A549 treated with AZD2906 at 1 μM for 4 hours (cell line): ENCODE measurements around the gene NLGN2. TPM values are rescaled to one million over a fixed set of nuclear protein-coding genes. Genes with fewer than 3 reads are reported as not detected.

Experiments used
- total RNA-seq: library from RNA; stranded (reverse); fragments of 200-300 nt; extraction: Qiagen RNA extraction; gene quantifications from 5 replicates; pipeline ENCODE4 v1.2.3, GENCODE V29; 2022

The NLGN2 gene
- total RNA-seq, result 13.3 to 17.6 TPM (median 17.1 TPM) in 5 replicates

DNA sequence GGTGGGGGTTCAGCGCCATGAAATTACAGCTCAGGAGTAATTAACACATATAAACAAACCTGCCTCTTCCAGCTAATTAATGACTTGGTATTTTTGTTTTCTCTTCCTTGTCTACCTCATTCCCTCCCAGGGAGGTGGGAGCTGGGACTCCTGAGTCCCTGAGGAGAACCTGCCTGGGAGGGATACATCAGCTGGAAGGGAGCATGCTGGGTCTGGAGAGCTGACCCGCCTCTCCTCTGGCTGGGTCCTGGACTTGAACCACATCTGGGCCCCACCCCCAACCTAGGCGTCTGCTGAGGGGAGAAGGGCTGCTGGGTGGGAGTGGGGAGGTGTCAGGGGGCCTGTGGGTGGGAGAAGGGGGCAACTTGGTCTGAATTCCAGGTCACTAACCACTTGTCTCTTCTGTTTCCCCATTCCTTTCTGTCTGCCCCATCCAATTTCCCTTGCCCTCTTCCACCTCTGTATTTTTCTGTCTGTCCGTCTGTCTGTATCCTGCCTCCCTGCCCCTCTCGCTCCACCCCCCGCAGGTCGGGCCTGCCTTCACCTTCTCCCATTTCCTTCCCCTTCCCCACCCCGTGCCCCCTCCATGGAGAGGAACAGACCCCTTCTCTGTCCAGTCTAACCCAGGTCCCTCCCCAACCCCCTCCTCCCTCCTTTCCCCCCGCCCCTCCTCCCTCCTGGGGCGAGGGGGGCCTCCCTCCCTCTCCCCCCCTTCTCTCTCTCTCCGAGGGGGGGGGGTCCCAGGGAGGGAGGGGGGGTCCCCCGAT is at the start of gene NLGN2:
TSS of gene NLGN2 (plus strand) at position 361 of the 767 bp plus-strand sequence. CDS start 411 bp downstream, outside the sequence.

DNA sequence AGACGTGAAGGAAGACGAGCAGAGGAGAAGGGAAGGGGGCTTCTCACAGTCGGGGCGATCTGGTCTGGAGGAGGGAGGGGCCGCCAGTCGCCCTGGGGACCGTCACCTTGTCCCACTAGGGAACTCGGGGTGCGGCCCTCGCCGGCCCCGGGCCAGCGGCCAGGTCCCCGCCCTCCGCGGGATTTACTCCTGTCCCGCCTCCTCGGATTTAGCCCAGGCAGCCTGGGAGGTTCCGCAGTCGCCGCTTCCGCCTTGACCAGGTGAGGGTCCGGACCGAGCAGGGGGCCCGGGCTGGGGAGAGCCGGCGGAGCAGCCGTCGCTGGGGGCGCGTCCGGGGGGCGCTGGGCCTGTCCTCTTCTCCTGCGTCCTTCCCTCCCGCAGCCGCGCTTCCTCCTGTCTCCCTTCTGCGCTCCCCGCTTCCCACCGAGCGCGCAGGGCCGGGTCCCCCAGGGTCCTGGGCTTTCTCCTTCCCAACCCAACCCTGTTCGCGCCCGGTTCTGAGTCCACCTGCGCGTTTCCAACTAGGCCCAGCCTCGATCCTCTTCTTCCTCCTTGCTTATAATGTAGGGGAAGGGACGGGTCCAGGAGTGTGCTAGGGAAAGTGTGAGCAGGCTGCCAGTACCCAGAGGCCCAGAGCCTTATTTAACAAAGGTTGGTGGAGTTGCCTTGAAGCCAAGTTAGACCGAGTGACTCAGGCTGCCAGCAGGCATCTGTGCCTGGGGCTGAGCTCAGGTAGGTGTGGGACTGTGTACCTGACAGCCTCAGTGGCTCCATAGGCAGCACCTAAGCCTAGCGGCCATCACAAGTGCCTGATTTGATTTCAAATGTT is 26.6 kb upstream of the NLGN2 start, which contains the start of gene TNK1:
TSS of gene TNK1 (plus strand) at position 235 of the 829 bp plus-strand sequence. CDS start 1,838 bp downstream, outside the sequence.

DNA sequence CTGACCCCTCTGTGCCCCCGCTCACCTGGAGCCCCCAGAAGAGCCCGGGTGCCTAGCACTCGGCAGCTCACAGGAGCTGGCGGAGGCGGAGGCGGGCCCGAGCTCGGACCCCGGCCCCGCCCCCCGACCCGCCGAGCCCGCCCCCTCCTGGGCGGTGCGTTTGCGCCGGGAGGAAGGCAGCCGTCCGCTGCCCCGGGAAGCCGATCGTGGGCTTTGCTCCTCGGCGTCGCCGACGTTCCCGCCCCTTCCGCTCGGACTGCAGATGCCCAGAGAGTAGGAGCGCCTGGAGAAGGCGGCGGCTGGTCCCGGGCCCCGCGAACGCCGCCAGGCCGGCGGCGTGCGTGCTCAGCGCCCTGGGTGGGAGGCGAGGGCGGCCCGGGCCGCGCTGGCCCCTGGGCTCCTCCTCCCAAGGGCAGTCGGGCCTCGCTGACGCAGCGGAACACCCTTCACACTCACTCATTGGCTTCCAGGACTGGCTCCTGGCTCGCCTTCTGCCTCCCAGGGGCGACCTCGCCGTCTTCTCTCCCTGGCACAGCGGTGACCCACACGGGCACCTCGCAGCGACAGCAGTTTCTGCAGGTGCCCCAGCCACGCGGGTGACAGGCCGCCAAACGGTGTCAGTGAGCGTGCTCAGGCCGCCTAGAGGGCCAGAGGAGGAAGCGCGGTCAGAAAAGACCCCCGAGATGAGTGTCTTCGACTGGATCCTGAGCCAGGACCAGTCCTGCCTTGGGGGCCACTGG is 13.0 kb upstream of the NLGN2 start, which contains the start of gene PLSCR3:
TSS of gene PLSCR3 (minus strand) at position 74 of the 740 bp plus-strand sequence. CDS start 415 bp downstream, outside the sequence.

DNA sequence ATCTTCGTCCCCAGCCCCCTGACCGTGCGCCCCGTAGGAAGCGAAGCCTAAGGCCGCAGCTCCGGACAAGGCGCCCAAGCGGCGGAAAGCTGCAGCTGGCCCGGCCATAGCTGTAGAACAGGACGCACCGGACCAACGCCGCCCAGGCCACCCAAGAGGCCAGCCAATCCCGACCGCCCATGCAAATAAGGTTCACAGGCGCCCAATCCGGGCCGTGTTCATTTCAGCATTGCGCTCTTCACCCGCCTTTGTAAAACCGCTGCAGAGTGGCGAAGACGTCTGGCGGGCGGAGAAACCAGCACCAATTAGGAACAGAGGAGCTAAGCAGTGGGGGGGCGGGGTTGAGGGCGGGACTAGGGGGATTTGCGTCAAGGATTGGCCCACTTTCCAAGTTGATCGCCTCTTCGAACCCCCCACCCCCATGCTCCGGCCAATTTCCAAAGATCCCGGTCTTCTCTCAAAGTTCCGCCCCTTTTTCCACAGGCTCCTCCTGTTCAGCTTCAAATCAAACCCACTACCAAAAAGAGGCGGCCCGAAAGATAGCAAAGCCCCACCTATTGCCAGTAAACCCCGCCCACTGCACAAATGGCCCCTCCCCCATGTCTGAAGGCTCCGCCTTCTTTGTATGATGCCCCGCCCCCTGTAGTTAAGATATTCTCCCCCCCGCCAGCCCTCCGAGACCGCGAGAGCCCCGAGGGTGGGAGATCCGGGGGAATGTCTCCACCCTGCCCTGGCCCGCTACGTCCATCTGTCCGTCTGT is 3.5 kb upstream of the NLGN2 start, which contains the start of gene TMEM256:
TSS of gene TMEM256 (minus strand) at position 121 of the 760 bp plus-strand sequence. CDS start at position 108, 13 bp downstream.

DNA sequence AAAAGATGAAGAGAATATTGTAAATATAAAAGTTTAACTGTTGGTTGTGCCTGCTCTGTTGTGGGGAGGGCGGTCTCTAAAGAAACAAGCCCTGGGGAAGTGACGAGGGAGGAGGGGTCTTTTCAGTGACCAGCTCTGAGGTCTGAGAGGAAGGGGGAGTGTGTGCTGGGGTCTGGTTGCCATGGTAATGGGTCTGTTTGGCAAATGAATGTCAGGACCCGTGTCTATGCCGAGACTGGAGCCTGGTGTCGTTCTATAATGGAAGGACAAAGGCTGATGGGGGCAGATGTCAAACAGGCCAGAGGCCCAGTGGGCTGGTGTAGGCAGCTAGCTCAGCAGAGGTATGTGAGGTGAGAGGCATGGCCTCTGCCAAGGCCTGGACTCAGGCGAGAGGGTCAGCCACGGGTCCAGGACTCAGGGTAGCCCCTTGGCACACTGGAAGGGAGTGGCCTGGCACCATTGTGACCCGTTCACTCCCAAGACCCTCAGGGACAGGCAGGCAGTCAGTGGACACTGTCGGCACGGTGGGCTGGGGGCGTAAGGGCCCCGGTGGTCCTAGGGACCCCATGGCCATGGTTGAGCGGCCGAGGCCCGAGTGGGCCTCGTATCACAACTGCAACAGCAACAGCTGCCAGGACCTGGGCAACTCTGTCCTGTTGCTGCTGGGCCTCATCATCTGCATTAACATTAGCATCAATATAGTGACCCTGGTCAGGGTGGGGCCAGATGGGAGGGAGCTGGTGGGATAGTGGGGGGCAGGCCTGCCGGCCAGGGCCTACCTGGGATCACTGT is 12.4 kb downstream of the NLGN2 start, which contains the start of gene SPEM1:
TSS of gene SPEM1 (plus strand) at position 506 of the 792 bp plus-strand sequence. CDS start at position 567, 61 bp downstream.

DNA sequence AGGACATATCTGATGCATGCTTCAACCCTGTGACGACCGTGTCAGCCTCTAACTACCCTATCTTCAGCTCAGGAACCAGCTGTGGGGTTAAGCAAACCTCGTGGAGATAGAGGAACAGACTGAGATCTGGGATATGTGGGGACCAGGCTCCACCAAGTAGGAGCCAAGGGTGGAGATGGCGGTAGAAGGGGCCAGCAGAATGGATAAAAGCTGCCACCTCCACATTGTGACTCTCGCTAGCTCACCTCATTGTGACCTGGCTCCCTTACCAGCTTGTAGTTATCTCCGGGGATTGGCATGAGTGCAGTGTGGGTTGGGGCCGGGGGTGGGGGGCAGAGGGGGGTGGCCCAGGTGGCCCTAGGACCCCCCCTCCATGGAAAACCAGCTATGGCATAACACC is 17.7 kb downstream of the NLGN2 start, which contains the start of gene SPEM2:
TSS of gene SPEM2 (plus strand) at position 301 of the 400 bp plus-strand sequence. CDS start at position 374, 73 bp downstream.

DNA sequence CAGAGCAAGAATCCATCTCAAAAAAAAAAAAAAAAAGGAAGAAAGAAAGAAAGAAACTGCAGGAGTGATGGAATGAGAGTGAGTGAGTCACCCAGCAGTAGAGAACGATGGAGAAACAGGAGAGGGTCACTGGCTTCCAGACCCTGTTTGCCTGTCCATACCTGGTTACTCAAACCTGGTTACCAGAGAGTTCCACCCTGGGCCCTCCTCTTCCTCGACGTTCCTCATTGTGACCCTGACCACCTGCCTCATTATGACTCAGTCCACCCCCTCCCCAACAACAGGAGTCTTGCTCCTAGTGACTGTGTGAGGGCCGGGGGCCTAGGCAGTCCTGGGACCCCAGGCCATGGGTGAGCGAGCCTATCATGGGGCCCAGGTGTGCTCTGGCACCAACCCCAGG is 20.9 kb downstream of the NLGN2 start, which contains the start of gene SPEM3:
TSS of gene SPEM3 (plus strand) at position 301 of the 400 bp plus-strand sequence. CDS start at position 347, 46 bp downstream.

DNA sequence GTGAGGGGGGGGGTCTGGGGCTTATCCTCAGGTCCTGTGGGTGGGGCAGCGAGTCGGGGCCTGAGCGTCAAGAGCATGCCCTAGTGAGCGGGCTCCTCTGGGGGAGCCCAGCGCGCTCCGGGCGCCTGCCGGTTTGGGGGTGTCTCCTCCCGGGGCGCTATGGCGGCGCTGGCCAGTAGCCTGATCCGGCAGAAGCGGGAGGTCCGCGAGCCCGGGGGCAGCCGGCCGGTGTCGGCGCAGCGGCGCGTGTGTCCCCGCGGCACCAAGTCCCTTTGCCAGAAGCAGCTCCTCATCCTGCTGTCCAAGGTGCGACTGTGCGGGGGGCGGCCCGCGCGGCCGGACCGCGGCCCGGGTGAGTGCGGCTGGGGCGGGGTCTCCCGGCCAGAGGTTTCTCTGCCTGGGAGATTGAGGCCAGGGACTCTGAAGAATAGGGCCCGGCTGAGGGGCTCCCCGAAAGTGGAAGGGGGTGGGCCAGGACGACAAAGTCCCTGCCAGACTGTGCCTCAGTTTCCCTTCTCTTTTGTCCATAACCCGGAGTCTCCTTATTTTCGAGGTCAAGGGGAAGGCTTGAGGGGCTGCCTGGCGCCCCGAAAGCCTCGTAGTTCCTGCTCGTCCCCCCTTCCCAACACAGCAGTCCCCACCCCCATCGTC is 31.9 kb downstream of the NLGN2 start, which contains the start of gene FGF11:
TSS of gene FGF11 (plus strand) at position 51 of the 651 bp plus-strand sequence. CDS start at position 160, 109 bp downstream.

DNA sequence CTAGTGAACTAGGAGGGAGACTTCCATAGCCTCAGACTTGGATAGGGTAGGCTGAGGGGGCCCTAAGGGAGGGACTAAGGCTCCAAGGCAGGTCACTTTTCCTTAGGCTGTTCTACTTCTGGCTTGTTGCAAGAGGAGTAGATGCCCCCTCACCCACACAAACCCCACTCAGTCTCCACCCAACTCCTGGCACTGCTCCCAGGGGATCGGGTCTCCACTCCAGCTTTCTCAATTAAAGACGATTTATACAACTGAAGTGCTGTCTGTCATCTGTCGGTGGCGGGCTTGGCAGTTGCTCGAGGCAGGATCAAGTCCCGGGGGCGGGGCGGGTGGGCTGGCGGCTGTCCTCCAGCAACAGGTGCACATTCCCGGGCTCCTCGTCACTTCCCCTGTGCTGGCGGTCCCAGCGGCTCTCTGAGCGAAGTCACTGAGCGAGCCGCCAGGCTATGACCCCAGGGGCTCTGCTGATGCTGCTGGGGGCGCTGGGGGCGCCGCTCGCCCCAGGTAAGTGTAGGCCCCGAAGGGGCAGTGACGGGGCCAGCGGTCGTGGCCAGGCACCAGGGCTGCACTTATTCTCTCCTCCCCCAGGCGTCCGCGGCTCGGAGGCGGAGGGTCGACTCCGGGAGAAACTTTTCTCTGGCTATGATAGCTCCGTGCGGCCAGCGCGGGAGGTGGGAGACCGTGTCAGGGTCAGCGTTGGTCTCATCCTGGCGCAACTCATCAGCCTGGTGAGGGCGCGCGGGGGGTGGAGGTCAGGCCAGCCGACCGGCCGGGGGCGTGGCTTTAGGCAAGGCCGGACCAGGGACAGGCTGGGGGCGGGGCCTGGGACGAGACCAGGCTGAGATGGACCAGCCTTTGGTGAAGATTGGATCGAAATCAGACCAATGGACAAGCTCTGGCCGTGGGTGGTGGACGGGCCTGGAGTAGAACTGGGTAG is 37.3 kb downstream of the NLGN2 start, which contains the start of gene CHRNB1:
TSS of gene CHRNB1 (plus strand) at position 380 of the 937 bp plus-strand sequence. CDS start at position 447, 67 bp downstream.

Other genes with a start within 250 kb of the NLGN2 start
- gene ASGR1, start 228.5 kb upstream of the NLGN2 start, total RNA-seq, result 0.82 to 1.4 TPM (median 1.2 TPM) in 5 replicates
- gene DLG4, start 188.0 kb upstream of the NLGN2 start, total RNA-seq, result 5.4 to 7.5 TPM (median 5.8 TPM) in 5 replicates
- gene ACADVL, start 187.9 kb upstream of the NLGN2 start, total RNA-seq, result 286 to 433 TPM (median 402 TPM) in 5 replicates
- gene DVL2, start 173.3 kb upstream of the NLGN2 start, total RNA-seq, result 37.1 to 47.6 TPM (median 44.8 TPM) in 5 replicates
- gene PHF23, start 168.4 kb upstream of the NLGN2 start, total RNA-seq, result 86.1 to 108 TPM (median 99.5 TPM) in 5 replicates
- 643 to 763 TPM (median 704 TPM) in 5 replicates for gene GABARAP, start 165.4 kb upstream of the NLGN2 start, total RNA-seq
- gene CTDNEP1, start 156.1 kb upstream of the NLGN2 start, total RNA-seq, result 208 to 254 TPM (median 236 TPM) in 5 replicates
- 131 to 160 TPM (median 140 TPM) in 5 replicates for gene ELP5, start 155.6 kb upstream of the NLGN2 start, total RNA-seq
- 2.2 to 3.2 TPM (median 2.9 TPM) in 5 replicates for gene CLDN7, start 145.4 kb upstream of the NLGN2 start, total RNA-seq
- gene SLC2A4, start 126.1 kb upstream of the NLGN2 start, total RNA-seq, result 0.35 to 0.67 TPM (median 0.63 TPM) in 5 replicates
- 0.37 to 0.68 TPM (median 0.53 TPM) in 5 replicates for gene YBX2, start 113.2 kb upstream of the NLGN2 start, total RNA-seq
- gene EIF5A, start 100.2 kb upstream of the NLGN2 start, total RNA-seq, result 1,603 to 1,771 TPM (median 1,695 TPM) in 5 replicates
- gene GPS2, start 92.5 kb upstream of the NLGN2 start, total RNA-seq, result 81.4 to 100 TPM (median 97.9 TPM) in 5 replicates
- gene NEURL4, start 78.5 kb upstream of the NLGN2 start, total RNA-seq, result 23.0 to 36.7 TPM (median 28.7 TPM) in 5 replicates
- 2.4 to 5.7 TPM (median 4.0 TPM) in 5 replicates for gene ACAP1, start 71.3 kb upstream of the NLGN2 start, total RNA-seq
- gene KCTD11, start 55.7 kb upstream of the NLGN2 start, total RNA-seq, result 11.3 to 13.7 TPM (median 12.5 TPM) in 5 replicates
- gene TMEM95, start 52.7 kb upstream of the NLGN2 start, total RNA-seq, result not detected in 5 replicates
- gene TNK1, start 26.8 kb upstream of the NLGN2 start, total RNA-seq, result 1.3 to 1.6 TPM (median 1.5 TPM) in 5 replicates
- gene PLSCR3, start 13.3 kb upstream of the NLGN2 start, total RNA-seq, result 38.6 to 48.9 TPM (median 44.7 TPM) in 5 replicates
- 180 to 224 TPM (median 215 TPM) in 5 replicates for gene TMEM256, start 3.7 kb upstream of the NLGN2 start, total RNA-seq
- gene SPEM1, start 12.5 kb downstream of the NLGN2 start, total RNA-seq, result 0.06 to 0.13 TPM in 2 of 5 replicates, not detected in the others
- gene SPEM2, start 17.8 kb downstream of the NLGN2 start, total RNA-seq, result 0.03 to 0.07 TPM (median 0.06 TPM) in 3 of 5 replicates, not detected in the others
- gene SPEM3, start 21.0 kb downstream of the NLGN2 start, total RNA-seq, result 0.02 to 0.03 TPM (median 0.02 TPM) in 3 of 5 replicates, not detected in the others
- 10.8 to 13.9 TPM (median 13.3 TPM) in 5 replicates for gene TMEM102, start 27.6 kb downstream of the NLGN2 start, total RNA-seq
- 0.76 to 1.2 TPM (median 0.85 TPM) in 5 replicates for gene FGF11, start 31.7 kb downstream of the NLGN2 start, total RNA-seq
- gene CHRNB1, start 37.2 kb downstream of the NLGN2 start, total RNA-seq, result 8.0 to 11.6 TPM (median 10.2 TPM) in 5 replicates
- gene ZBTB4, start 71.8 kb downstream of the NLGN2 start, total RNA-seq, result 21.0 to 25.5 TPM (median 24.1 TPM) in 5 replicates
- not detected in 5 replicates for gene SLC35G6, start 73.6 kb downstream of the NLGN2 start, total RNA-seq
- 72.5 to 86.2 TPM (median 79.8 TPM) in 5 replicates for gene POLR2A, start 76.5 kb downstream of the NLGN2 start, total RNA-seq
- gene TNFSF12, start 141.2 kb downstream of the NLGN2 start, total RNA-seq, result 8.2 to 13.3 TPM (median 13.0 TPM) in 5 replicates
- gene TNFSF13, start 150.9 kb downstream of the NLGN2 start, total RNA-seq, result 0.49 to 1.1 TPM (median 0.68 TPM) in 5 replicates
- 84.9 to 95.8 TPM (median 95.7 TPM) in 5 replicates for gene SENP3, start 154.1 kb downstream of the NLGN2 start, total RNA-seq
- 27.0 to 34.4 TPM (median 31.4 TPM) in 5 replicates for gene CD68, start 171.8 kb downstream of the NLGN2 start, total RNA-seq
- 111 to 143 TPM (median 116 TPM) in 5 replicates for gene MPDU1, start 176.0 kb downstream of the NLGN2 start, total RNA-seq
- gene SOX15, start 182.2 kb downstream of the NLGN2 start, total RNA-seq, result 0.16 to 0.52 TPM (median 0.31 TPM) in 5 replicates
- gene FXR2, start 207.1 kb downstream of the NLGN2 start, total RNA-seq, result 47.5 to 56.4 TPM (median 54.2 TPM) in 5 replicates
- gene SAT2, start 220.0 kb downstream of the NLGN2 start, total RNA-seq, result 60.3 to 85.9 TPM (median 73.8 TPM) in 5 replicates
- 0.45 to 0.90 TPM (median 0.73 TPM) in 5 replicates for gene SHBG, start 222.3 kb downstream of the NLGN2 start, total RNA-seq
- 0.15 to 0.33 TPM (median 0.22 TPM) in 5 replicates for gene ATP1B2, start 243.1 kb downstream of the NLGN2 start, total RNA-seq